Stimulated activated CD8-positive, alpha-beta memory T cell treated with anti-CD3 and anti-CD28 coated beads, Interleukin-4, amount 100 ng/mL, for 1 hour (primary cell): ENCODE results near the gene UBE4B.
"Not testable (repeated sequence)": the region's sequence is repeated elsewhere in the genome, so short reads cannot be mapped to it uniquely, and the experiment has no call there.

Source experiments
- DNase-seq, 2 donors: peaks; one replicate each; pipeline ENCODE4 v3.0.0-alpha.2; 2020; ENCODE audit warnings: low read depth in 2 of 2, low spot score in 1 of 2

The UBE4B gene

DNA sequence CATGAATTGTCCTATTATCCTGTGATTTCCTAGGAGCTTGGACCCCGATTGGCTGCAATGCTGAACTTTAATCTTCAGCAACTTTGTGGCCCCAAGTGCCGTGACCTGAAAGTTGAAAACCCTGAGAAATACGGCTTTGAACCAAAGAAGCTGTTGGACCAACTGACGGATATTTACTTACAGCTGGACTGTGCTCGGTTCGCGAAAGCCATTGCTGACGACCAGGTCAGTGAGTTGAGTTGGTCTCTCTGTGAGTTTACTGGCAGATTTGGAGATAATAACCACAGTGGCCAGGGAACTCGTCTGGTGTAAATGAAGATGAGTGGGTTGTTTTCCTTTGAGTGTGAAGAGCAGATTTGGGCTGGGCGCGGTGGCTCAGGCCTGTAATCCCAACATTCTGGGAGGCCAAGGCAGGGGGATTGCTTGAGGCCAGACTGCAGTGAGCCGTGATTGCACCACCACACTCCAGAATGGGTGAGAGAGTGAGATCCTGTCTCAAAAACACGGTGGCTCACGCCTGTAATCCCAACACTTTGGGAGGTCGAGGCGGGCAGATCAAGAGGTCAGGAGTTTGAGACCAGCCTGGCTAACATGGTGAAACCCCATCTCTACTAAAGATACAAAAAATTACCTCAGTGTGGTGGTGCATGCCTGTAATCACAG is 138.5 kb downstream of the UBE4B start:
- DNase-seq: no peak

GRCh38 chr1:10171995-10172669 is 139.4 kb downstream of the UBE4B start:
- DNase-seq: no peak

- DNase-seq: no peak
These were observed 140.8 kb downstream of the UBE4B start for GRCh38 chr1:10173582-10173981.

GRCh38 chr1:10177876-10178275 is 145.1 kb downstream of the UBE4B start:
- DNase-seq: no peak

DNA sequence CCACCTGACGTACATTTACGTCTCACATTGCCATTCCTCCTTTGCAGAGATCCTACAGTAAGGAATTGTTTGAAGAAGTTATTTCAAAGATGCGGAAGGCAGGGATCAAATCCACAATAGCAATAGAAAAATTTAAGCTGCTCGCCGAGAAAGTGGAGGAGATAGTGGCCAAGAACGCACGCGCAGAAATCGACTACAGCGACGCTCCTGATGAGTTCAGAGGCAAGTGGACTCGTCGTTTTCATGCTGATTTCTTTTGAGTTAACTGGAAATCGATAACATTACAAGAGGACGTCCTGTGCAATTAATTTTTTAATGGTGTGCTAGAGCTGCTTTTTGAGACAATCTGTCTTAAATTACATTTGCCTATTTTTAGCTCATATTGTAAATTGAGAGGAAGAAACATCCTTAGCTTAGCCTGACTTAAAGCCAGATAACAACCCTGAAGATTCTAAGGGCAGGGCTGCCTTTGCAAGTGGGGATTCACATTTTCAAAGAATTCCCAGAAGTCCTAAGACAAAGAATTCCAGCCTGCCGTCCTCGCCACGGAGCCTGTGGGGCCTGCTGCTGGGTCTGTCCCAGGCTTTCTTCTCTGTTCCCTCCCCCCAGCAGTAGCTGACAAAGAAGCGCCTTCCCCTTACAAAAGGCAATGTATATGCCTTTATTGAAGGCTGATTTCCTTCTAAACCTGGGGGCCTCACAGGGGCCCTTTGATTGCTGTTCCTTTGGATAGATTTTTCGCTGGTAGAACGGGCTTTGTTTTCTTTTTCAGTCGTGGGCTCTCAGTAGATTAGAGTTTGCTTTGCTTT is 146.0 kb downstream of the UBE4B start:
- no peak for DNase-seq

- DNase-seq: no peak
These were observed 146.8 kb downstream of the UBE4B start for GRCh38 chr1:10179406-10180091.

DNA sequence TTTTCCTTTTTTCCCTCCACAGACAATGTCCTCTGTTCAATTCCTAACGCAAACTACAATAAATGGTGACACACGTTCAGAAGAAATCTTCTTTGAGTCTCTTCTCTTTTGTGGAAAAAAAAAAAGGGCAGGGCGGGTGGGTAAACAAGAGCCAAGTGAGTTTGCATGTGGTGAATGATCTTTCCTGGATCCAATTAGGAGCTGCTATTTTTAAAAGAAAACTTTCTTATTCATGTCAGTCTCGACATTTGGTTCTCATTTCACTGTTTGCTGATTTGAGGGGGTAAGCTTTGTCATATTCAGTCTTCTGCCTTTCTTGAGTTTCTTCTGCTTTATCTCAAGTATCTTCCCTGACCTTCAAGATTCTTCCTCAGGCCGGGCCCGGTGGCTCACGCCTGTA is 148.4 kb downstream of the UBE4B start:
- no peak for DNase-seq

DNA sequence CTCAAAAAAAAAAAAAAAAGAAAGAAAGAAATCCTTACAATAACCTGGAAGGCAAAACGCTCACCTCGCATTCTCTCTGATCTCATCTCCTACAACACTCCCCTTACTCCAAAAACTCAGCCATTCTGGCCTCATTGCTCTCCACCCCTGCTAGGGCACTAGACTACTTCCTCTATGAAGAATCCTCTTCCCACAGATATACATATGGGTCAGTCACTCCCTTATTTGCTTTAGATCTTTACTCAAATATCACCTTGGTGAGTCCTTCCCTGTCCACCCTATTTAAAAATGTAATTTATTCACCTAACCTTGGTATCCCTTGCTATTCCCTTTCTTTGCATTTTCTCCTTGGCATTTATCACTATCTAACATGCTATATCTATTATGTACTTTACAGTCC is 153.0 kb downstream of the UBE4B start:
- no peak for DNase-seq

- DNase-seq: no peak
These were observed 153.7 kb downstream of the UBE4B start for GRCh38 chr1:10186331-10187025.

GRCh38 chr1:10187026-10187334 is 154.2 kb downstream of the UBE4B start:
- no peak for DNase-seq

- no peak for DNase-seq
These were observed 155.4 kb downstream of the UBE4B start for GRCh38 chr1:10188133-10188650.

GRCh38 chr1:10189659-10190058 is 156.9 kb downstream of the UBE4B start:
- DNase-seq: no peak

DNA sequence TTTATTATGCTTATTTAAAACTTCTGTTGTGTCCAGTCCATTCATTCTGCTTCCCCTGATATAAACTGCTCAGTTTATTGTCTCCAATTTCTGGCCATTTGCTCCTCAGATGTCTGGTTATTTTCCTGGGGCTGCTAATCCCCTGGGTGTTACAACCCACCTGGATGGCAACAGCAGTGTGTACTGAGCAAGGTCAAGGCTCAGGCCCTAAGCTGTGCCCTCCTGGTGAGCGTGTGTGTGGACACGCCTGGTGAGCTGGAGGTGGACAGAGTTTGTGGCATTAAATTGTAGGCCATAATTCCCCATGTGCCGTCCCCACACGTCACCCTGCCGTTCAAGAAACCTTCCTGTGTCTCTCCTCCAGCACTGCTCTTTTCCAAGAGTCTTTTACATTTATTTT is 159.5 kb downstream of the UBE4B start:
- no peak for DNase-seq

GRCh38 chr1:10193288-10193687 is 160.5 kb downstream of the UBE4B start:
- no peak for DNase-seq

DNA sequence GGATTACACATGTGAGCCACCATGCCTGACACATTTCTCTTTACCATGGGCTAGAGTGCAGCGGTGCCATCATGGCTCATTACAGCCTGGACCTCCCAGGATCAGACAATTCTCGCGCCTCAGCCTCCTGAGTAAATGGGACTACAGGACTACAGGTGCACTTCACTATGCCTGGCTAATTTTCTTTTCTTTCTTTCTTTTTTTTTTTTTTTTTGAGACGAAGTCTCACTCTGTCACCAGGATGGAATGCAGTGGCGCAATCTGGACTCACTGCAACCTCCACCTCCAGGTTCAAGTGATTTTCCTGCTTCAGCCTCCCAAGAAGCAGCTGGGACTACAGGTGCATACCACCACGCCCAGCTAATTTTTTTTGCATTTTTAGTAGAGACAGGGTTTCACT is 162.8 kb downstream of the UBE4B start:
- no peak for DNase-seq

GRCh38 chr1:10196976-10197375 is 164.2 kb downstream of the UBE4B start:
- DNase-seq: no peak

- DNase-seq: no peak
These were observed 167.9 kb downstream of the UBE4B start for GRCh38 chr1:10200620-10201019.

DNA sequence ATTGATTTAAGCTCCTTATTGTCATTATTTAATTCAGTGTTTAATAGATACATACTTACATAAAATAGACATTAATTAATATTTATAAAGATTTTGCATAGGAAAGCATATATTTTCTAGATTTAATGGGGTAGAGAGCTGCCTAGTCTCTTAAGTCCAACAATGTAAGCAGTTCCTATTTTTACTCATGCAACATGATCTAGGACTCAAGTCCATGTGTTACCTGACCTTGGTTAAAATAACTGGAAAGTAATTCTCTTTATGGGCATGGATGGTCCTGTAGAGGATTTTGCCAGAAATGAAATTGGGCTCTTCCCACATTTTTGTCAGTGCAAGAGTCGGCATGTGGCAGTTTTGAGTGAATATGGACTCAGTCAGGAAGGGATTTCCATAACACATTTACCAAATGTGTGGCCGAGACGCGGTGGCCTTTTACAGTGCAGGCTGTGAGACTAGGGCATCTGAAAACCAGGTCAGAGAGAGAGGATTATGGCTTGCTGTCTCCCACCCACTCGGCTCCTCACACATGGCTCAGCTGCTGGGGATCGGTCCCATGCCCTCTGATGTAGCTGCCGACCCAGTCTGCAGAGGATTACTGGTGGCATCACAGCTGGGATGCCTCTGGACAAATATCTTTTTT is 171.4 kb downstream of the UBE4B start:
- no peak for DNase-seq

- DNase-seq: not testable (repeated sequence)
These were observed 172.4 kb downstream of the UBE4B start for GRCh38 chr1:10205206-10205605.

DNA sequence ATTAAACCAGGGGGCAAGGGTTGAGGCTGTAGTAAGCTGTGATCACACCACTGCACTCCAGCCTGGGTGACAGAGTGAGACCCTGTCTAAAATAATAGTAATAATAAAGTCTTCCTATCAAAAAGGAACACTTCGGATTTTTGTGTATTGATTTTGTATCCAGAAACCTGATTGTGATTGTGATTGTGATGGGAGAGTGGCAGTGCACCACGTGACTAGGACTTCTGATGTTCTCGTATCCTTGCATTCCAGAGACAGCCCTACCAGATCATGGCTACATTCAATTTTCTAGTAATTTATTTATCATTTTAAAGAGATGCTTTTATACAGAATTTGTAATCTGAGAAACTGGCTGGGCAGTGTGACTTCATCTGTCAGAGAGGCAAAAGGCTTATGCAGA is 175.1 kb downstream of the UBE4B start:
- DNase-seq: no peak
